A673 (cell line): ENCODE data around the gene RASSF8. TPM values are rescaled to one million over a fixed set of nuclear protein-coding genes. Genes with fewer than 3 reads are reported as not detected.

Experiments used
- BruUV-seq: library from RNA; stranded (reverse); fragments of 400-500 nt; replicated peaks from 2 replicates; lab custom pipeline; 2021; lab: Mats Ljungman, UMichigan
- CTCF ChIA-PET: fragments of 300-600 bp; sonication (Branson Sonifier 250); formaldehyde crosslinking; loops from one replicate; lab custom pipeline; 2022; ENCODE audit warnings: antibody characterized with exemption; lab: Charles Lee
- POLR2A ChIA-PET: fragments of 300-600 bp; sonication (Branson Sonifier 250); formaldehyde crosslinking; loops from one replicate; lab custom pipeline; 2022; ENCODE audit warnings: antibody characterized with exemption; ENCODE audit not compliant: low non-redundant PET; lab: Charles Lee
- DNase-seq: peaks from one replicate; pipeline ENCODE4 v3.0.0-alpha.2; 2015; ENCODE audit warnings: low spot score
- H3K27ac ChIP-seq: fragments of 200-600 bp; sonication (generic); 2 replicates; pipeline ENCODE4 v1.5.1; 2016; ENCODE audit warnings: mixed run types, low read depth, mild to moderate bottlenecking, mixed read lengths, antibody characterized with exemption, low read length; ENCODE audit not compliant: poor library complexity, severe bottlenecking
- H3K27me3 ChIP-seq: fragments of 200-600 bp; sonication (generic); replicated peaks from 2 replicates; pipeline ENCODE4 v1.6.1; 2017; ENCODE audit warnings: mixed run types, low read depth, mild to moderate bottlenecking, mixed read lengths, antibody characterized with exemption, low read length; ENCODE audit not compliant: insufficient read depth, poor library complexity
- H3K36me3 ChIP-seq: fragments of 200-600 bp; sonication (generic); 2 replicates; pipeline ENCODE4 v1.6.1; 2016; ENCODE audit warnings: mixed run types, mild to moderate bottlenecking, mixed read lengths, antibody characterized with exemption, low read length; ENCODE audit not compliant: insufficient read depth, poor library complexity, severe bottlenecking
- H3K4me1 ChIP-seq: fragments of 200-600 bp; sonication (generic); 2 replicates; pipeline ENCODE4 v1.6.1; 2017; ENCODE audit warnings: mixed run types, mild to moderate bottlenecking, mixed read lengths, antibody characterized with exemption, low read length; ENCODE audit not compliant: insufficient read depth, poor library complexity, severe bottlenecking
- H3K4me3 ChIP-seq: fragments of 200-600 bp; sonication (generic); 2 replicates; pipeline ENCODE4 v1.5.1; 2016; ENCODE audit warnings: low read depth, mixed run types, mild to moderate bottlenecking, mixed read lengths, low read length; ENCODE audit not compliant: poor library complexity, severe bottlenecking
- H3K9me3 ChIP-seq: fragments of 200-600 bp; sonication (generic); 2 replicates; pipeline ENCODE4 v1.6.1; 2016; ENCODE audit warnings: mixed run types, low read depth, mild to moderate bottlenecking, mixed read lengths, antibody characterized with exemption, low read length; ENCODE audit not compliant: poor library complexity, severe bottlenecking
- CTCF ChIP-seq: fragments of 300-800, 200-600 bp; sonication (generic); conservative IDR thresholded peaks from 2 replicates; pipeline ENCODE4 v1.5.1; 2017; ENCODE audit warnings: low read depth, mild to moderate bottlenecking, antibody characterized with exemption, low read length, moderate library complexity, mixed read lengths
- EZH2 ChIP-seq: fragments of 200-600 bp; sonication (generic); IDR thresholded peaks from 2 replicates; pipeline ENCODE4 v1.6.1; 2017; ENCODE audit warnings: borderline replicate concordance, low read depth, mild to moderate bottlenecking, mixed read lengths, antibody characterized with exemption, low read length; ENCODE audit not compliant: poor library complexity, severe bottlenecking
- intact Hi-C: fragments of 100-400 bp; cut with micrococcal nuclease; formaldehyde crosslinking; loops from one replicate; pipeline ENCODE4 v1.10.0; 2022; ENCODE audit not compliant: unreplicated experiment
- total RNA-seq: library from RNA; stranded (reverse); gene quantifications from 2 replicates; pipeline ENCODE4 v1.2.3, GENCODE V29; 2021

RASSF8 gene
- total RNA-seq, 1 experiment from 2014 or later: 23.1 TPM

GRCh38 chr12:26034371-26035142 is 76.1 kb downstream of the RASSF8 start:
- no peak for DNase-seq
- TF ChIP-seq EZH2 (no peak), CTCF (no peak)
- peaks cover 34% of the 10 kb centered on the region for H3K4me1 ChIP-seq
- POLR2A ChIA-PET: interaction anchor here (0.6 kb wide), 1 partner anchor 20 kb away, joined by 4 read pairs; no protein-coding TSS in a partner anchor
- H3K27ac ChIP-seq: no peak overlapping the region
- no TSS peak for BruUV-seq
- no peaks in the 10 kb centered on the region for H3K9me3 ChIP-seq
- H3K27me3 ChIP-seq: no peaks in the 10 kb centered on the region
- CTCF ChIA-PET: interaction anchor here (0.5 to 1.0 kb wide), 3 partner anchors 13 to 878 kb away, joined by 3 to 9 read pairs (median 3); no protein-coding TSS in a partner anchor
- H3K36me3 ChIP-seq: no peaks in the 10 kb centered on the region
- intact Hi-C loops: no loop called here
- no peak overlapping the region for H3K4me3 ChIP-seq

GRCh38 chr12:26036877-26037276 is 78.4 kb downstream of the RASSF8 start:
- TF ChIP-seq EZH2 (no peak), CTCF (no peak)

GRCh38 chr12:26037615-26038220 is 79.2 kb downstream of the RASSF8 start:
- ChIA-PET CTCF (no interaction called here), POLR2A (no interaction called here)
- H3K9me3 ChIP-seq: no peaks in the 10 kb centered on the region
- H3K27me3 ChIP-seq: no peaks in the 10 kb centered on the region
- no TSS peak for BruUV-seq
- DNase-seq: no peak
- no peak overlapping the region for H3K4me3 ChIP-seq
- TF ChIP-seq EZH2: no peak
- TF ChIP-seq CTCF: no peak
- H3K27ac ChIP-seq: no peak overlapping the region
- intact Hi-C loops: no loop called here
- H3K36me3 ChIP-seq: no peaks in the 10 kb centered on the region
- H3K4me1 ChIP-seq: peaks cover 29% of the 10 kb centered on the region

More at GRCh38 chr12:26036877-26037276, 78.4 kb downstream of the RASSF8 start:
- intact Hi-C loops: no loop called here
- BruUV-seq: no TSS peak
- CTCF ChIA-PET: no interaction called here
- no peaks in the 10 kb centered on the region for H3K36me3 ChIP-seq
- no peak overlapping the region for H3K4me3 ChIP-seq
- POLR2A ChIA-PET: no interaction called here
- H3K4me1 ChIP-seq: peaks cover 31% of the 10 kb centered on the region
- DNase-seq: no peak
- H3K27ac ChIP-seq: no peak overlapping the region
- H3K9me3 ChIP-seq: no peaks in the 10 kb centered on the region
- H3K27me3 ChIP-seq: no peaks in the 10 kb centered on the region
